ENCODE data around the gene ZSCAN30. TPM values are rescaled to one million over a fixed set of nuclear protein-coding genes. Genes with fewer than 3 reads are reported as not detected.
A peak's percentile ranks its signal among the peaks of the same experiment; 100 is the strongest.

Gene ZSCAN30
- total and polyA plus RNA-seq, 9 of the 15 experiments (the other 6 are each of a cell fraction or from before 2014, with no cell fraction given): 4.6 to 13.6 (median 10.8) TPM

GRCh38 chr18:35290094-35290735, at the start of gene ZSCAN30 (continued):
- peak in 1 of 2 experiments; percentile 59; a peak in 2 of 4 replicates for TF ChIP-seq ZNF318 (IDR thresholded peaks at IDR 0.05; ENCODE audit: borderline replicate concordance in 1 of 2, low read depth in 1 of 2)
- TF ChIP-seq NEUROD1 (IDR thresholded peaks at IDR 0.05; ENCODE audit: borderline replicate concordance, low read depth, low read length, partially characterized antibody): peak; percentile 75
- peak; percentile 51 for TF ChIP-seq ETV1 (tag; conservative IDR thresholded peaks at IDR 0.05; ENCODE audit: low read depth)
- peak; percentile 30; the same call in 1 of the 2 replicates for TF ChIP-seq NFATC3 (IDR thresholded peaks at IDR 0.05)
- TF ChIP-seq IRF2 (CRISPR knock-in tag; IDR thresholded peaks at IDR 0.05): no peak
- TF ChIP-seq CLOCK (CRISPR knock-in tag; IDR thresholded peaks at IDR 0.05; ENCODE audit: borderline replicate concordance): no peak; the same call in 1 of the 2 replicates
- no peak for TF ChIP-seq SAFB2 (IDR thresholded peaks at IDR 0.05; ENCODE audit: borderline replicate concordance, low read depth, low read length, severe bottlenecking)
- TF ChIP-seq HNRNPL (IDR thresholded peaks at IDR 0.05; ENCODE audit: low read depth, low read length): no peak
- peak; percentile 52; the same call in 1 of the 2 replicates for TF ChIP-seq EP300 (IDR thresholded peaks at IDR 0.05; ENCODE audit: low read length)
- TF ChIP-seq GABPA (tag; conservative IDR thresholded peaks at IDR 0.05; ENCODE audit: low read depth): peak; percentile 68
- no peak for TF ChIP-seq ILF3 (IDR thresholded peaks at IDR 0.05; ENCODE audit: borderline replicate concordance)
- TF ChIP-seq, protein P1, sequence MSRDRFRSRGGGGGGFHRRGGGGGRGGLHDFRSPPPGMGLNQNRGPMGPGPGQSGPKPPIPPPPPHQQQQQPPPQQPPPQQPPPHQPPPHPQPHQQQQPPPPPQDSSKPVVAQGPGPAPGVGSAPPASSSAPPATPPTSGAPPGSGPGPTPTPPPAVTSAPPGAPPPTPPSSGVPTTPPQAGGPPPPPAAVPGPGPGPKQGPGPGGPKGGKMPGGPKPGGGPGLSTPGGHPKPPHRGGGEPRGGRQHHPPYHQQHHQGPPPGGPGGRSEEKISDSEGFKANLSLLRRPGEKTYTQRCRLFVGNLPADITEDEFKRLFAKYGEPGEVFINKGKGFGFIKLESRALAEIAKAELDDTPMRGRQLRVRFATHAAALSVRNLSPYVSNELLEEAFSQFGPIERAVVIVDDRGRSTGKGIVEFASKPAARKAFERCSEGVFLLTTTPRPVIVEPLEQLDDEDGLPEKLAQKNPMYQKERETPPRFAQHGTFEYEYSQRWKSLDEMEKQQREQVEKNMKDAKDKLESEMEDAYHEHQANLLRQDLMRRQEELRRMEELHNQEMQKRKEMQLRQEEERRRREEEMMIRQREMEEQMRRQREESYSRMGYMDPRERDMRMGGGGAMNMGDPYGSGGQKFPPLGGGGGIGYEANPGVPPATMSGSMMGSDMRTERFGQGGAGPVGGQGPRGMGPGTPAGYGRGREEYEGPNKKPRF (IDR thresholded peaks at IDR 0.05; ENCODE audit: low read depth, low read length): no peak

Data from K562 (cell line).